HG02571 (cell line): Measurements from ENCODE around the gene RMRP.

Experiments used
- ATAC-seq: cut with Tn5 transposase; IDR thresholded peaks from one replicate; pipeline ENCODE4 v1.9.1; 2021; ENCODE audit warnings: mild to moderate bottlenecking, moderate library complexity; ENCODE audit not compliant: unreplicated experiment

The RMRP gene

GRCh38 chr9:35687306-35687705 lies 29.5 kb upstream of the RMRP start:
- no peak for ATAC-seq

GRCh38 chr9:35686222-35687203 lies 28.7 kb upstream of the RMRP start:
- no peak for ATAC-seq

GRCh38 chr9:35685506-35685905 lies 27.7 kb upstream of the RMRP start:
- no peak for ATAC-seq

- ATAC-seq = no peak
These were observed 27.1 kb upstream of the RMRP start for GRCh38 chr9:35684921-35685320.

GRCh38 chr9:35683323-35683722 lies 25.5 kb upstream of the RMRP start:
- ATAC-seq = no peak

- no peak for ATAC-seq
These were observed 24.9 kb upstream of the RMRP start for GRCh38 chr9:35682520-35683315.

GRCh38 chr9:35682051-35682450 lies 24.2 kb upstream of the RMRP start:
- no peak for ATAC-seq

- no peak for ATAC-seq
These were observed 23.7 kb upstream of the RMRP start for GRCh38 chr9:35681341-35682002.

- no peak for ATAC-seq
These were observed 22.7 kb upstream of the RMRP start for GRCh38 chr9:35680331-35681105.

- ATAC-seq = no peak
These were observed 22.0 kb upstream of the RMRP start for GRCh38 chr9:35679766-35680330.

- no peak for ATAC-seq
These were observed 21.3 kb upstream of the RMRP start for GRCh38 chr9:35679091-35679490.

- no peak for ATAC-seq
These were observed 18.0 kb upstream of the RMRP start for GRCh38 chr9:35675732-35676392.

- no peak for ATAC-seq
These were observed 17.4 kb upstream of the RMRP start for GRCh38 chr9:35675204-35675603.

GRCh38 chr9:35674025-35674361 lies 16.2 kb upstream of the RMRP start:
- ATAC-seq = no peak

GRCh38 chr9:35673132-35674024 lies 15.6 kb upstream of the RMRP start, which contains the start of gene CA9:
Gene CA9, plus strand, starts transcription at chr9:35673928. Its CDS starts 32 bp downstream, at chr9:35673960.
- no peak for ATAC-seq

GRCh38 chr9:35669331-35670145 lies 11.7 kb upstream of the RMRP start:
- no peak for ATAC-seq

GRCh38 chr9:35667939-35668338 lies 10.1 kb upstream of the RMRP start:
- no peak for ATAC-seq

GRCh38 chr9:35666549-35666948 lies 8.7 kb upstream of the RMRP start:
- ATAC-seq = no peak
